GM12891 (cell line): ENCODE results near the gene ANKS1A.

Experiments used
- PAX5 ChIP-seq: IDR thresholded peaks from 2 replicates; pipeline ENCODE4 v1.6.1; 2011; ENCODE audit warnings: low read length, moderate library complexity, mild to moderate bottlenecking; ENCODE audit not compliant: insufficient read depth, severe bottlenecking
- POLR2A ChIP-seq: IDR thresholded peaks from 2 replicates; pipeline ENCODE4 v1.6.1; 2011; ENCODE audit warnings: low read depth, low read length, control low read depth
- POLR2AphosphoS5 ChIP-seq: IDR thresholded peaks from 2 replicates; pipeline ENCODE4 v1.6.1; 2011; ENCODE audit warnings: low read depth, low read length, control low read depth
- POU2F2 ChIP-seq: IDR thresholded peaks from 2 replicates; pipeline ENCODE4 v1.6.1; 2011; ENCODE audit warnings: low read depth, mild to moderate bottlenecking, control low read depth, low read length, moderate library complexity
- SPI1 ChIP-seq: IDR thresholded peaks from 2 replicates; pipeline ENCODE4 v1.6.1; 2011; ENCODE audit warnings: low read depth, low read length, control low read depth
- TAF1 ChIP-seq: IDR thresholded peaks from 2 replicates; pipeline ENCODE4 v1.6.1; 2011; ENCODE audit warnings: low read depth, low read length, control low read depth

DNA sequence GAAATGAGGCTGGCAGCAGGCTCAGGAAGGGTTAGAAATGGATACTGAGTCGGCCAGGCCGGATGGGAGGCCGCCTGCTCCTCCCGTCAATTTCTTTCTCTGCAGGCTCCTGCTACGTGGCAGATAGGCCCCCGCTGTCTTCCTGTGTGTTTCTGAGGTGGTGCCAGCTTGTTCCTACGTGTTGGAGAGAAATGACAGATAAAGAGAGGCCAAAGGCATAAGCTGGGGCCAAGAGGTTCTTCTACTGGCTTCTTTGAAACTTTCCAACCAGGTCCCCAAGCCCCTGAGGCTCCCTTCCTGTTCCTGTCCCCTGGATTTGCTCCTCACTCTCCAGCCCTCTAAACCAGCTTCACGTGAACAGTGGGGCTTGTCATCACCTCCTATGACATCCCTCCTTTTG lies 175.2 kb downstream of the ANKS1A start:
- TF ChIP-seq POLR2AphosphoS5 (no peak), TAF1 (no peak), POLR2A (no peak), PAX5 (no peak), SPI1 (no peak), POU2F2 (no peak)
